Fibroblast of lung (primary cell): ENCODE results near the gene AGA. TPM values are rescaled to one million over a fixed set of nuclear protein-coding genes. Genes with fewer than 3 reads are reported as not detected.

Source experiments
- DNase-seq, 2 donors: peaks; one replicate each; pipeline versions ENCODE4 v3.0.0 to v3.0.0-alpha.2; 2010; ENCODE audit warnings: low read depth in 2 of 2
- H2AFZ ChIP-seq: 2 replicates; pipeline ENCODE4 v1.5.1; 2012; ENCODE audit warnings: low read length, control low read depth, inconsistent platforms
- H3K27ac ChIP-seq: 2 replicates; pipeline ENCODE4 v1.5.1; 2011; ENCODE audit warnings: low read length, control low read depth; ENCODE audit not compliant: insufficient read depth
- H3K27me3 ChIP-seq: 2 replicates; pipeline ENCODE4 v1.5.1; 2011; ENCODE audit warnings: mild to moderate bottlenecking, low read length; ENCODE audit not compliant: control insufficient read depth, insufficient read depth
- H3K36me3 ChIP-seq: 2 replicates; pipeline ENCODE4 v1.5.1; 2011; ENCODE audit warnings: low read length; ENCODE audit not compliant: control insufficient read depth, insufficient read depth
- H3K4me1 ChIP-seq: 2 replicates; pipeline ENCODE4 v1.5.1; 2011; ENCODE audit warnings: low read length; ENCODE audit not compliant: control insufficient read depth, insufficient read depth; ENCODE audit errors: extremely low read depth
- H3K4me2 ChIP-seq: 2 replicates; pipeline ENCODE4 v1.5.1; 2011; ENCODE audit warnings: low read length, control low read depth; ENCODE audit not compliant: insufficient read depth; ENCODE audit errors: extremely low read depth
- H3K4me3 ChIP-seq, 4 experiments: fragments of 200-600 bp in 1 of 4; sonication (generic) in 1 of 4; replicated peaks in 1 of 4; 2 replicates each; pipeline ENCODE4 v1.5.1; 2011 to 2016; ENCODE audit warnings: low read length in 4 of 4, low read depth in 3 of 4, mild to moderate bottlenecking in 3 of 4, control low read depth in 2 of 4, inconsistent platforms in 1 of 4, mixed read lengths in 1 of 4; ENCODE audit not compliant: insufficient read depth in 1 of 4; ENCODE audit errors: control extremely low read depth in 1 of 4
- H3K79me2 ChIP-seq: 2 replicates; pipeline ENCODE4 v1.5.1; 2012; ENCODE audit warnings: mild to moderate bottlenecking, low read length, inconsistent platforms; ENCODE audit not compliant: control insufficient read depth, insufficient read depth
- H3K9ac ChIP-seq: 2 replicates; pipeline ENCODE4 v1.5.1; 2011; ENCODE audit warnings: mild to moderate bottlenecking, low read length, control low read depth; ENCODE audit not compliant: insufficient read depth
- H3K9me3 ChIP-seq: 2 replicates; pipeline ENCODE4 v1.5.1; 2012; ENCODE audit warnings: low read depth, low read length; ENCODE audit not compliant: control insufficient read depth, insufficient read depth
- H4K20me1 ChIP-seq: 2 replicates; pipeline ENCODE4 v1.5.1; 2011; ENCODE audit warnings: low read length; ENCODE audit not compliant: control insufficient read depth, insufficient read depth; ENCODE audit errors: extremely low read depth
- EZH2 ChIP-seq: IDR thresholded peaks from 2 replicates; pipeline ENCODE4 v1.5.1; 2012; ENCODE audit warnings: low read length, control low read depth, mild to moderate bottlenecking; ENCODE audit errors: missing control alignments
- polyA minus RNA-seq: library from RNA; depleted of rRNA, polyadenylated mRNA; stranded (reverse); fragments of >200 nt; gene quantifications from 2 replicates; pipeline ENCODE4 v1.2.3, GENCODE V29; 2011; ENCODE audit warnings: low replicate concordance
- polyA plus RNA-seq, 2 donors: library from polyadenylated mRNA; depleted of rRNA in 1 of 2; stranded (reverse) in 1 of 2; unstranded in 1 of 2; fragments of >200 nt; gene quantifications; 2 replicates each; pipeline ENCODE4 v1.2.1, GENCODE V29; 2011 to 2012; ENCODE audit warnings: missing spikeins in 1 of 2
- total RNA-seq: library from RNA; depleted of rRNA; stranded (reverse); fragments of >200 nt; gene quantifications from 2 replicates; pipeline ENCODE4 v1.2.1, GENCODE V29; 2014
- TF ChIP-seq, protein P1 (sequence below), 2 donors: IDR thresholded peaks in 1 of 2; conservative IDR thresholded peaks in 1 of 2; 1 replicate in 1 of 2; 2 replicates in 1 of 2; pipeline ENCODE4 v1.5.1; 2011 to 2012; ENCODE audit warnings: low read length in 2 of 2, control low read depth in 1 of 2, inconsistent platforms in 1 of 2, low read depth in 1 of 2, mild to moderate bottlenecking in 1 of 2

AGA gene
- total RNA-seq, result 27.7 and 61.8 TPM in 2 replicates
- polyA plus RNA-seq, result 32.7 and 39.5 TPM in 2 replicates
- polyA plus RNA-seq (2012), result 25.2 and 33.1 TPM in 2 replicates
- 6.7 and 60.9 TPM in 2 replicates for polyA minus RNA-seq

DNA sequence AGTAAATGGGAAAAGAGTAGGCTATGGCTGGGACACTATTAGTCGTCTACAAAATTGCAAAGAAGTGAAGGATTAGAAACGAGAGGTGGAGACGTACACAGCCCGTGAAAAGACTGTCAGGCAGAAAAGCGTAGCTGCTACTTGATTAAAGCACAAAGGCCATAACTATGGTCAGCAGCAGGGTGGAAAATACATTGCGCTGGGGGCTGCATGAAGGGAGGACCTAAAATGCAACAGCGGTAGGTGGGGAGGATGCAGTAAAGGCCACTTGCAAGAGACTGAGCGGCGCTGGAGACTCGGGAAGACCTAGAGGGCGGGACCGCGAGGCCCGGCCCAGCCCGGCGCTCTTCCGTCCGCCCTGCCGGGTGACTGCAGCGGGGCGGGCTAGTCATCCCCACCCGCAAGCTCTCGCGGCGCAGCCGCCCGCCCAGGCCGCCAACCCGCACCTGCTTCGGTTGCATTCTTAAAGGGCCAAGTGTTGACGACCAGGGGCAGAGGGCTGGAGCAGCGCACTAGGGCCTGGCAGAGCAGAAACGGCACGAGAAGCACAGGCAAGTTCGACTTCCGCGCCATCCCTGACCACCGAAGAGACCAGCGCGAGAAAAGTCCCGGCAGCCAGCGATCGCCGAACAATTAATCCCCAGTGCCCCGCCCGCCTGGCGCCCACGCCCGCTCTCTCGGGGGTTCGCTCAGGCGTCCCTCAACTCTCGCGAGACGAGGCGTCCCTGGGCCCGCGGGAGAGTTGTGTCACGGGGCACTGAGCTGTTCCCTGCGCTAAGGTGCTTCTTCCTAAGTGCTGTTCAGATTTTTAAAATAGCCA lies at the start of gene AGA:
Gene AGA (minus strand): TSS at position 635 of the 820 bp plus-strand sequence. CDS start 62 bp downstream, at position 573.
- Histone ChIP-seq H4K20me1 (no peaks in the 10 kb centered on the region), H3K27ac (peak within 1 kb of the TSS; percentile 89), H3K4me3 (peak within 1 kb of the TSS; percentile 52 to 85 (median 76)), H3K9me3 (no peaks in the 10 kb centered on the region), H3K36me3 (no peaks in the 10 kb centered on the region), H3K9ac (peak within 1 kb of the TSS; percentile 81), H3K4me2 (peak within 1 kb of the TSS; percentile 97), H3K4me1 (peaks cover 3% of the 10 kb centered on the region), H3K79me2 (no peaks in the 10 kb centered on the region), H2AFZ (peak within 1 kb of the TSS; percentile 90), H3K27me3 (no peaks in the 10 kb centered on the region)
- DNase-seq, result peak; percentile 93 to 96
- TF ChIP-seq, protein P1, sequence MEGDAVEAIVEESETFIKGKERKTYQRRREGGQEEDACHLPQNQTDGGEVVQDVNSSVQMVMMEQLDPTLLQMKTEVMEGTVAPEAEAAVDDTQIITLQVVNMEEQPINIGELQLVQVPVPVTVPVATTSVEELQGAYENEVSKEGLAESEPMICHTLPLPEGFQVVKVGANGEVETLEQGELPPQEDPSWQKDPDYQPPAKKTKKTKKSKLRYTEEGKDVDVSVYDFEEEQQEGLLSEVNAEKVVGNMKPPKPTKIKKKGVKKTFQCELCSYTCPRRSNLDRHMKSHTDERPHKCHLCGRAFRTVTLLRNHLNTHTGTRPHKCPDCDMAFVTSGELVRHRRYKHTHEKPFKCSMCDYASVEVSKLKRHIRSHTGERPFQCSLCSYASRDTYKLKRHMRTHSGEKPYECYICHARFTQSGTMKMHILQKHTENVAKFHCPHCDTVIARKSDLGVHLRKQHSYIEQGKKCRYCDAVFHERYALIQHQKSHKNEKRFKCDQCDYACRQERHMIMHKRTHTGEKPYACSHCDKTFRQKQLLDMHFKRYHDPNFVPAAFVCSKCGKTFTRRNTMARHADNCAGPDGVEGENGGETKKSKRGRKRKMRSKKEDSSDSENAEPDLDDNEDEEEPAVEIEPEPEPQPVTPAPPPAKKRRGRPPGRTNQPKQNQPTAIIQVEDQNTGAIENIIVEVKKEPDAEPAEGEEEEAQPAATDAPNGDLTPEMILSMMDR (conservative IDR thresholded peaks at IDR 0.05 in 1 of 2, IDR thresholded peaks at IDR 0.05 in 1 of 2; ENCODE audit: low read depth in 1 of 2, low read length in 2 of 2), result no peak
- TF ChIP-seq EZH2, result no peak

DNA sequence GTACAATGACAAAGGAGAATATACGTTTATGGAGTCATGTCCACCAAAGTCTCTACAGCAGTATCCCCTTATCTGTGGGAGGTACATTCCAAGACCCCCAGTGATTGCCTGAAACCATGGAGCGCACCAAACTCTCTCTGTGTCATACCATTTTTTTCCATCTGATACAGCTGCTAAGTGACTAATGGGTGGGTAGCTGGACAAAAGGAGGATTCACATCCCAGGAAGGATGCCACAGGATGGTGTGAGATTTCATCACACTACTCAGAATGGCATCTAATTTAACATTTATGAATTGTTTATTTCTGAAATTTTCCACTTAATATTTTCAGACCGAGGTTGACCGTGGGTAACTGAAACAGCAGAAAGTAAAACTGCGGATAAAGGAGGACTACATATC lies 49.8 kb upstream of the AGA start:
- TF ChIP-seq EZH2, result no peak
- TF ChIP-seq, protein P1 (conservative IDR thresholded peaks at IDR 0.05 in 1 of 2, IDR thresholded peaks at IDR 0.05 in 1 of 2; ENCODE audit: low read depth in 1 of 2, low read length in 2 of 2), result no peak
- H3K4me2 ChIP-seq, result no peak overlapping the region

DNA sequence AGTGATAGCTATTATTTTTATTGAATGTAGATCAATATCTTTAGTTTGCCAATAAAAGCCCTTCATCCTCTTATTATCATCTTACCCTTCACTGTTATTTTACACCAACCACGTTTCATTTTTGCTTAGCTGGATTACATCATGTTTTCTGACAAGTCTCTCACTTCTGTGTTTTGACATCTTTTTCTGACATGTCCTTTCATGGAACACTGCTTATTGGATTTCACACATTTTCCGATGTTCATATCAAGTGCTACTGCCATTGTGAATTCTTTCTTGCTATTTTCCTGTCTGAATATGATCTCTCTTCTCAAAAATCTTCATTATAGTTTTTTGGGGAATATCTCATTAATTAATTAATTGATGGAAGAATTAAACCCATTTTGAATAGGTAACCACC lies 48.5 kb upstream of the AGA start:
- Histone ChIP-seq H3K9ac (no peak overlapping the region), H2AFZ (no peak overlapping the region), H4K20me1 (no peaks in the 10 kb centered on the region), H3K79me2 (no peaks in the 10 kb centered on the region), H3K36me3 (no peaks in the 10 kb centered on the region), H3K4me1 (no peaks in the 10 kb centered on the region), H3K4me2 (no peak overlapping the region), H3K27ac (no peak overlapping the region), H3K27me3 (no peaks in the 10 kb centered on the region), H3K9me3 (no peaks in the 10 kb centered on the region), H3K4me3 (no peak overlapping the region)
- DNase-seq, result no peak
- no peak for TF ChIP-seq EZH2
- TF ChIP-seq, protein P1 (conservative IDR thresholded peaks at IDR 0.05 in 1 of 2, IDR thresholded peaks at IDR 0.05 in 1 of 2; ENCODE audit: low read depth in 1 of 2, low read length in 2 of 2), result no peak

More for the DNA sequence above, 49.8 kb upstream of the AGA start:
- no peak overlapping the region for H3K4me3 ChIP-seq
- H3K27me3 ChIP-seq, result no peaks in the 10 kb centered on the region
- no peak overlapping the region for H3K27ac ChIP-seq
- no peaks in the 10 kb centered on the region for H4K20me1 ChIP-seq
- no peaks in the 10 kb centered on the region for H3K9me3 ChIP-seq
- no peaks in the 10 kb centered on the region for H3K4me1 ChIP-seq
- H3K36me3 ChIP-seq, result no peaks in the 10 kb centered on the region
- H3K9ac ChIP-seq, result no peak overlapping the region
- H3K79me2 ChIP-seq, result no peaks in the 10 kb centered on the region
- no peak overlapping the region for H2AFZ ChIP-seq
- DNase-seq, result no peak
